ENCODE data around the gene INPP4B. TPM values are rescaled to one million over a fixed set of nuclear protein-coding genes. Genes with fewer than 3 reads are reported as not detected.
"Not testable (repeated sequence)": the region's sequence is repeated elsewhere in the genome, so short reads cannot be mapped to it uniquely, and the experiment has no call there.

The INPP4B gene
- total RNA-seq, 1 donor from 2014 or later, result 19.1 TPM

- peak in 1 of 2 donors; percentile 46 for DNase-seq (ENCODE audit: low read depth in 2 of 2)
These were observed 429.3 kb downstream of the INPP4B start for GRCh38 chr4:142416711-142417275.

- no peak for DNase-seq (ENCODE audit: low read depth in 2 of 2)
These were observed 430.0 kb downstream of the INPP4B start for GRCh38 chr4:142416121-142416520.

- DNase-seq (ENCODE audit: low read depth in 2 of 2), result no peak
These were observed 431.6 kb downstream of the INPP4B start for GRCh38 chr4:142414366-142414990.

- no peak for DNase-seq (ENCODE audit: low read depth in 2 of 2)
These were observed 432.6 kb downstream of the INPP4B start for GRCh38 chr4:142413485-142413884.

- no peak for DNase-seq (ENCODE audit: low read depth in 2 of 2)
These were observed 434.1 kb downstream of the INPP4B start for GRCh38 chr4:142411993-142412392.

GRCh38 chr4:142408003-142408441 lies 438.1 kb downstream of the INPP4B start:
- peak; percentile 58 to 61 for DNase-seq (ENCODE audit: low read depth in 2 of 2)

GRCh38 chr4:142407596-142407995 lies 438.5 kb downstream of the INPP4B start:
- DNase-seq (ENCODE audit: low read depth in 2 of 2), result no peak

GRCh38 chr4:142406917-142407501 lies 439.1 kb downstream of the INPP4B start:
- no peak for DNase-seq (ENCODE audit: low read depth in 2 of 2)

GRCh38 chr4:142406499-142406835 lies 439.6 kb downstream of the INPP4B start:
- DNase-seq (ENCODE audit: low read depth in 2 of 2), result no peak

GRCh38 chr4:142405695-142406498 lies 440.2 kb downstream of the INPP4B start:
- no peak for DNase-seq (ENCODE audit: low read depth in 2 of 2)

GRCh38 chr4:142405021-142405694 lies 440.9 kb downstream of the INPP4B start:
- DNase-seq (ENCODE audit: low read depth in 2 of 2), result peak; percentile 41 to 74

GRCh38 chr4:142404191-142404611 lies 441.9 kb downstream of the INPP4B start:
- DNase-seq (ENCODE audit: low read depth in 2 of 2), result peak; percentile 82 to 85

GRCh38 chr4:142402900-142403299 lies 443.2 kb downstream of the INPP4B start:
- DNase-seq (ENCODE audit: low read depth in 2 of 2), result no peak

- no peak for DNase-seq (ENCODE audit: low read depth in 2 of 2)
These were observed 443.9 kb downstream of the INPP4B start for GRCh38 chr4:142402156-142402555.

GRCh38 chr4:142397364-142397991 lies 448.6 kb downstream of the INPP4B start:
- not testable (repeated sequence) for DNase-seq (ENCODE audit: low read depth in 2 of 2)

- DNase-seq (ENCODE audit: low read depth in 2 of 2), result no peak
These were observed 449.8 kb downstream of the INPP4B start for GRCh38 chr4:142396279-142396678.

- DNase-seq (ENCODE audit: low read depth in 2 of 2), result no peak
These were observed 453.0 kb downstream of the INPP4B start for GRCh38 chr4:142393127-142393526.

GRCh38 chr4:142386856-142387255 lies 459.2 kb downstream of the INPP4B start:
- no peak for DNase-seq (ENCODE audit: low read depth in 2 of 2)

GRCh38 chr4:142386449-142386848 lies 459.7 kb downstream of the INPP4B start:
- no peak for DNase-seq (ENCODE audit: low read depth in 2 of 2)

- no peak for DNase-seq (ENCODE audit: low read depth in 2 of 2)
These were observed 462.2 kb downstream of the INPP4B start for GRCh38 chr4:142383800-142384470.

- DNase-seq (ENCODE audit: low read depth in 2 of 2), result no peak
These were observed 462.7 kb downstream of the INPP4B start for GRCh38 chr4:142383354-142383753.
